WTC11 (cell line): Measurements from ENCODE around the gene LGALS1. TPM values are rescaled to one million over a fixed set of nuclear protein-coding genes. Genes with fewer than 3 reads are reported as not detected.

Source experiments
- ATAC-seq: fragments of 200-7000 bp; cut with Tn5 transposase; 2 replicates; pipeline ENCODE4 v1.10.0; 2021; ENCODE audit warnings: mild to moderate bottlenecking, moderate library complexity
- CTCF ChIA-PET: fragments of 300-600 bp; sonication (Branson Sonifier 250); formaldehyde crosslinking; loops from one replicate; lab custom pipeline; 2021; ENCODE audit warnings: antibody characterized with exemption; lab: Charles Lee
- POLR2A ChIA-PET: fragments of 350-600 bp; sonication (Branson Sonifier 250); formaldehyde crosslinking; loops from one replicate; lab custom pipeline; 2021; ENCODE audit warnings: antibody characterized with exemption; lab: Charles Lee
- DNase-seq: peaks from one replicate; pipeline ENCODE4 v3.0.0; 2021; ENCODE audit warnings: low spot score
- H3K27ac Mint-ChIP-seq: 2 replicates; pipeline ENCODE4 v1.8.0; 2021; ENCODE audit warnings: mixed read lengths
- H3K27me3 Mint-ChIP-seq: 2 replicates; pipeline ENCODE4 v1.8.0; 2021; ENCODE audit warnings: low read depth, mild to moderate bottlenecking, moderate library complexity, mixed read lengths
- H3K36me3 Mint-ChIP-seq: 2 replicates; pipeline ENCODE4 v1.8.0; 2021; ENCODE audit warnings: mixed read lengths
- H3K4me1 Mint-ChIP-seq: 2 replicates; pipeline ENCODE4 v1.8.0; 2022; ENCODE audit warnings: mixed read lengths
- H3K4me3 Mint-ChIP-seq: 2 replicates; pipeline ENCODE4 v1.8.0; 2021; ENCODE audit warnings: mild to moderate bottlenecking, moderate library complexity, mixed read lengths
- H3K9me3 Mint-ChIP-seq: 2 replicates; pipeline ENCODE4 v1.8.0; 2021; ENCODE audit warnings: mixed read lengths
- ATF1 ChIP-seq: sonication (generic); formaldehyde crosslinking; IDR thresholded peaks from 2 replicates; pipeline ENCODE4 v1.8.1; 2023; ENCODE audit warnings: mild to moderate bottlenecking, moderate library complexity, missing genetic modification reagents
- ETV6 ChIP-seq: sonication (generic); formaldehyde crosslinking; IDR thresholded peaks from 2 replicates; pipeline ENCODE4 v1.8.1; 2022; ENCODE audit warnings: mild to moderate bottlenecking, missing genetic modification reagents
- IRF2 ChIP-seq: sonication (generic); formaldehyde crosslinking; IDR thresholded peaks from 2 replicates; pipeline ENCODE4 v1.8.0; 2022; ENCODE audit warnings: low read depth, missing genetic modification reagents, borderline replicate concordance
- MXD4 ChIP-seq: fragments of 250-450 bp; sonication (Bioruptor Pico); IDR thresholded peaks from 2 replicates; pipeline ENCODE4 v1.8.0; 2021; ENCODE audit warnings: mild to moderate bottlenecking, moderate library complexity, borderline replicate concordance
- SMAD4 ChIP-seq: sonication (generic); formaldehyde crosslinking; IDR thresholded peaks from 2 replicates; pipeline ENCODE4 v1.8.0; 2022; ENCODE audit warnings: mild to moderate bottlenecking, missing genetic modification reagents
- TP53 ChIP-seq: sonication (generic); formaldehyde crosslinking; IDR thresholded peaks from 2 replicates; pipeline ENCODE4 v1.8.1; 2023; ENCODE audit warnings: mild to moderate bottlenecking, missing genetic modification reagents
- ZNF138 ChIP-seq: sonication (generic); formaldehyde crosslinking; conservative IDR thresholded peaks from 2 replicates; pipeline ENCODE4 v1.8.1; 2022; ENCODE audit warnings: mild to moderate bottlenecking, moderate library complexity, missing genetic modification reagents
- ZNF423 ChIP-seq: fragments of 250-450 bp; sonication (Bioruptor Pico); IDR thresholded peaks from 2 replicates; pipeline ENCODE4 v2.1.2; 2022; ENCODE audit warnings: mild to moderate bottlenecking, moderate library complexity
- total RNA-seq: library from RNA; stranded (reverse); gene quantifications from 3 replicates; pipeline ENCODE4 v1.2.3, GENCODE V29; 2021
- TF ChIP-seq, protein P1 (sequence below): sonication (generic); formaldehyde crosslinking; IDR thresholded peaks from 2 replicates; pipeline ENCODE4 v1.8.0; 2022; ENCODE audit warnings: missing genetic modification reagents
- TF ChIP-seq, protein P2 (sequence below): sonication (generic); formaldehyde crosslinking; IDR thresholded peaks from 2 replicates; pipeline ENCODE4 v1.8.0; 2023; ENCODE audit warnings: missing genetic modification reagents, mild to moderate bottlenecking, borderline replicate concordance
- TF ChIP-seq, protein P3 (sequence below): sonication (generic); formaldehyde crosslinking; IDR thresholded peaks from 2 replicates; pipeline ENCODE4 v1.8.1; 2022; ENCODE audit warnings: low read depth, mild to moderate bottlenecking, moderate library complexity, missing genetic modification reagents, borderline replicate concordance
- TF ChIP-seq, protein P4 (sequence below): sonication (generic); formaldehyde crosslinking; IDR thresholded peaks from 2 replicates; pipeline ENCODE4 v1.8.1; 2022; ENCODE audit warnings: low read depth, missing genetic modification reagents, borderline replicate concordance
- TF ChIP-seq, protein P5 (sequence below): sonication (generic); formaldehyde crosslinking; IDR thresholded peaks from 2 replicates; pipeline ENCODE4 v1.8.1; 2022; ENCODE audit warnings: mild to moderate bottlenecking, missing genetic modification reagents, moderate library complexity, borderline replicate concordance
- TF ChIP-seq, protein P6 (sequence below): sonication (generic); formaldehyde crosslinking; IDR thresholded peaks from 2 replicates; pipeline ENCODE4 v1.8.1; 2023; ENCODE audit warnings: mild to moderate bottlenecking, missing genetic modification reagents

LGALS1 gene
- total RNA-seq, 1 experiment from 2014 or later, result 17.3 TPM

DNA sequence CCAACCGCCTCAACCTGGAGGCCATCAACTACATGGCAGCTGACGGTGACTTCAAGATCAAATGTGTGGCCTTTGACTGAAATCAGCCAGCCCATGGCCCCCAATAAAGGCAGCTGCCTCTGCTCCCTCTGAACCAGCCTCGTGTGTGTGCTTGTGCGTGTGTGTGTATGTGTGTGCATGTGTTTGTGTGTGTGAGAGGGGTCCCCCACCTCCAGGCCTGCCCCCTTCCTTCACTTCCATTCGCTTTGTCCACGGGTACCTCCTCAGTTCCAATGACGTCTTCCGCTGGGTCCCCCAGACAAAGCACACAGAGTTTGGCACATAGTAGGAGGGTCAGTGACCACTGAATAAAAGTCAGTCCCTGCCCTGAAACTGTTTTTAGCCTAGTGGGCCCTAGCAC is 4.2 kb downstream of the LGALS1 start:
- Mint-ChIP-seq H3K4me1 (peaks cover 13% of the 10 kb centered on the region), H3K27ac (no peak overlapping the region), H3K9me3 (no peaks in the 10 kb centered on the region), H3K27me3 (peaks cover 18% of the 10 kb centered on the region), H3K36me3 (no peaks in the 10 kb centered on the region), H3K4me3 (no peak overlapping the region)
- DNase-seq, result no peak
- no peak for ATAC-seq
- ChIA-PET CTCF (interaction anchor here (1.0 to 6.8 kb wide), 4 partner anchors 8 to 48 kb away, joined by 3 to 51 read pairs (median 10); no protein-coding TSS in a partner anchor), POLR2A (no interaction called here)
- TF ChIP-seq, protein P1, sequence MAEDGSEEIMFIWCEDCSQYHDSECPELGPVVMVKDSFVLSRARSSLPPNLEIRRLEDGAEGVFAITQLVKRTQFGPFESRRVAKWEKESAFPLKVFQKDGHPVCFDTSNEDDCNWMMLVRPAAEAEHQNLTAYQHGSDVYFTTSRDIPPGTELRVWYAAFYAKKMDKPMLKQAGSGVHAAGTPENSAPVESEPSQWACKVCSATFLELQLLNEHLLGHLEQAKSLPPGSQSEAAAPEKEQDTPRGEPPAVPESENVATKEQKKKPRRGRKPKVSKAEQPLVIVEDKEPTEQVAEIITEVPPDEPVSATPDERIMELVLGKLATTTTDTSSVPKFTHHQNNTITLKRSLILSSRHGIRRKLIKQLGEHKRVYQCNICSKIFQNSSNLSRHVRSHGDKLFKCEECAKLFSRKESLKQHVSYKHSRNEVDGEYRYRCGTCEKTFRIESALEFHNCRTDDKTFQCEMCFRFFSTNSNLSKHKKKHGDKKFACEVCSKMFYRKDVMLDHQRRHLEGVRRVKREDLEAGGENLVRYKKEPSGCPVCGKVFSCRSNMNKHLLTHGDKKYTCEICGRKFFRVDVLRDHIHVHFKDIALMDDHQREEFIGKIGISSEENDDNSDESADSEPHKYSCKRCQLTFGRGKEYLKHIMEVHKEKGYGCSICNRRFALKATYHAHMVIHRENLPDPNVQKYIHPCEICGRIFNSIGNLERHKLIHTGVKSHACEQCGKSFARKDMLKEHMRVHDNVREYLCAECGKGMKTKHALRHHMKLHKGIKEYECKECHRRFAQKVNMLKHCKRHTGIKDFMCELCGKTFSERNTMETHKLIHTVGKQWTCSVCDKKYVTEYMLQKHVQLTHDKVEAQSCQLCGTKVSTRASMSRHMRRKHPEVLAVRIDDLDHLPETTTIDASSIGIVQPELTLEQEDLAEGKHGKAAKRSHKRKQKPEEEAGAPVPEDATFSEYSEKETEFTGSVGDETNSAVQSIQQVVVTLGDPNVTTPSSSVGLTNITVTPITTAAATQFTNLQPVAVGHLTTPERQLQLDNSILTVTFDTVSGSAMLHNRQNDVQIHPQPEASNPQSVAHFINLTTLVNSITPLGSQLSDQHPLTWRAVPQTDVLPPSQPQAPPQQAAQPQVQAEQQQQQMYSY, result no peak
- TF ChIP-seq, protein P2, sequence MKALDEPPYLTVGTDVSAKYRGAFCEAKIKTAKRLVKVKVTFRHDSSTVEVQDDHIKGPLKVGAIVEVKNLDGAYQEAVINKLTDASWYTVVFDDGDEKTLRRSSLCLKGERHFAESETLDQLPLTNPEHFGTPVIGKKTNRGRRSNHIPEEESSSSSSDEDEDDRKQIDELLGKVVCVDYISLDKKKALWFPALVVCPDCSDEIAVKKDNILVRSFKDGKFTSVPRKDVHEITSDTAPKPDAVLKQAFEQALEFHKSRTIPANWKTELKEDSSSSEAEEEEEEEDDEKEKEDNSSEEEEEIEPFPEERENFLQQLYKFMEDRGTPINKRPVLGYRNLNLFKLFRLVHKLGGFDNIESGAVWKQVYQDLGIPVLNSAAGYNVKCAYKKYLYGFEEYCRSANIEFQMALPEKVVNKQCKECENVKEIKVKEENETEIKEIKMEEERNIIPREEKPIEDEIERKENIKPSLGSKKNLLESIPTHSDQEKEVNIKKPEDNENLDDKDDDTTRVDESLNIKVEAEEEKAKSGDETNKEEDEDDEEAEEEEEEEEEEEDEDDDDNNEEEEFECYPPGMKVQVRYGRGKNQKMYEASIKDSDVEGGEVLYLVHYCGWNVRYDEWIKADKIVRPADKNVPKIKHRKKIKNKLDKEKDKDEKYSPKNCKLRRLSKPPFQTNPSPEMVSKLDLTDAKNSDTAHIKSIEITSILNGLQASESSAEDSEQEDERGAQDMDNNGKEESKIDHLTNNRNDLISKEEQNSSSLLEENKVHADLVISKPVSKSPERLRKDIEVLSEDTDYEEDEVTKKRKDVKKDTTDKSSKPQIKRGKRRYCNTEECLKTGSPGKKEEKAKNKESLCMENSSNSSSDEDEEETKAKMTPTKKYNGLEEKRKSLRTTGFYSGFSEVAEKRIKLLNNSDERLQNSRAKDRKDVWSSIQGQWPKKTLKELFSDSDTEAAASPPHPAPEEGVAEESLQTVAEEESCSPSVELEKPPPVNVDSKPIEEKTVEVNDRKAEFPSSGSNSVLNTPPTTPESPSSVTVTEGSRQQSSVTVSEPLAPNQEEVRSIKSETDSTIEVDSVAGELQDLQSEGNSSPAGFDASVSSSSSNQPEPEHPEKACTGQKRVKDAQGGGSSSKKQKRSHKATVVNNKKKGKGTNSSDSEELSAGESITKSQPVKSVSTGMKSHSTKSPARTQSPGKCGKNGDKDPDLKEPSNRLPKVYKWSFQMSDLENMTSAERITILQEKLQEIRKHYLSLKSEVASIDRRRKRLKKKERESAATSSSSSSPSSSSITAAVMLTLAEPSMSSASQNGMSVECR (CRISPR knock-in tag), result no peak
- TF ChIP-seq, protein P3, sequence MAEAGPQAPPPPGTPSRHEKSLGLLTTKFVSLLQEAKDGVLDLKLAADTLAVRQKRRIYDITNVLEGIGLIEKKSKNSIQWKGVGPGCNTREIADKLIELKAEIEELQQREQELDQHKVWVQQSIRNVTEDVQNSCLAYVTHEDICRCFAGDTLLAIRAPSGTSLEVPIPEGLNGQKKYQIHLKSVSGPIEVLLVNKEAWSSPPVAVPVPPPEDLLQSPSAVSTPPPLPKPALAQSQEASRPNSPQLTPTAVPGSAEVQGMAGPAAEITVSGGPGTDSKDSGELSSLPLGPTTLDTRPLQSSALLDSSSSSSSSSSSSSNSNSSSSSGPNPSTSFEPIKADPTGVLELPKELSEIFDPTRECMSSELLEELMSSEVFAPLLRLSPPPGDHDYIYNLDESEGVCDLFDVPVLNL (CRISPR knock-in tag), result no peak

DNA sequence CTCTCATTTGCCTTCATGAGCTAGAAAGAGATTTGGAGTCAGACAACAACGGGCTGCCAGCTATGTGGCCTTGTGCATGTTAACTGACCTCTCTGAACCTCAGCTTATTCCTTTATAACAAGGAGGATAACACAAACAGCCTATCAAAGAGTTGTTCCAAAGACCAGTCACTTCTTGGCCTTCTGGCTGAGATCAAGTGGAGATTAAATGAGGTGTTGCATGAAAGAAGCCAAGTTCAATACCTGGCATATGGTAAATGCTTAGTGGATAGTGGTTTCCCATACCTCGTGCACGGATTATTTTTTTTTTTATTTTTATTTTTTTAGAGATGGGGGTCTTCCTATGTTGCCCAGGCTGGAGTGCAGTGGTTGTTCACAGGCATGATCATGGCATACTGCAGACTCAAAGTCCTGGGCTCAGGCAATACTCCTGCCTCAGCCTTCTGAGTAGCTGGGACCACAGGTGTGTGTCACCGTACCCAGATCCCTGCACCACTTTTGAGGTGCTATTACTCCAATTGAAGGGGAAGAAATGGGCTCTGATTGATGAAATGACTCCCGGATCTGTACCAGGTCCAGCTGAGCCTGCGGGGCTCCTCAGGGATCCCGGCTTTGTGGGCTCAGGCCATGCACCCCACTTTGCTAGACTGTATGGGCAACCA is 4.9 kb downstream of the LGALS1 start:
- H3K9me3 Mint-ChIP-seq, result no peaks in the 10 kb centered on the region
- DNase-seq (no peak), ATAC-seq (no peak)
- CTCF ChIA-PET, result interaction anchor here (0.6 to 4.0 kb wide), 6 partner anchors 9 to 137 kb away, joined by 3 to 85 read pairs (median 22); partner anchors contain the start of genes GGA1 and PDXP
- POLR2A ChIA-PET, result interaction anchor here (0.6 kb wide), 1 partner anchor 225 kb away, joined by 3 read pairs; no protein-coding TSS in a partner anchor
- H3K4me3 Mint-ChIP-seq, result no peak overlapping the region
- H3K27ac Mint-ChIP-seq, result no peak overlapping the region
- TF ChIP-seq MXD4 (CRISPR knock-in tag) (no peak), ATF1 (CRISPR knock-in tag) (no peak), IRF2 (CRISPR knock-in tag) (no peak), ZNF423 (no peak), SMAD4 (CRISPR knock-in tag) (no peak), ZNF138 (CRISPR knock-in tag) (no peak), ETV6 (CRISPR knock-in tag) (no peak), TP53 (no peak)
- TF ChIP-seq, protein P4, sequence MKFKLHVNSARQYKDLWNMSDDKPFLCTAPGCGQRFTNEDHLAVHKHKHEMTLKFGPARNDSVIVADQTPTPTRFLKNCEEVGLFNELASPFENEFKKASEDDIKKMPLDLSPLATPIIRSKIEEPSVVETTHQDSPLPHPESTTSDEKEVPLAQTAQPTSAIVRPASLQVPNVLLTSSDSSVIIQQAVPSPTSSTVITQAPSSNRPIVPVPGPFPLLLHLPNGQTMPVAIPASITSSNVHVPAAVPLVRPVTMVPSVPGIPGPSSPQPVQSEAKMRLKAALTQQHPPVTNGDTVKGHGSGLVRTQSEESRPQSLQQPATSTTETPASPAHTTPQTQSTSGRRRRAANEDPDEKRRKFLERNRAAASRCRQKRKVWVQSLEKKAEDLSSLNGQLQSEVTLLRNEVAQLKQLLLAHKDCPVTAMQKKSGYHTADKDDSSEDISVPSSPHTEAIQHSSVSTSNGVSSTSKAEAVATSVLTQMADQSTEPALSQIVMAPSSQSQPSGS, result no peak
- TF ChIP-seq, protein P5, sequence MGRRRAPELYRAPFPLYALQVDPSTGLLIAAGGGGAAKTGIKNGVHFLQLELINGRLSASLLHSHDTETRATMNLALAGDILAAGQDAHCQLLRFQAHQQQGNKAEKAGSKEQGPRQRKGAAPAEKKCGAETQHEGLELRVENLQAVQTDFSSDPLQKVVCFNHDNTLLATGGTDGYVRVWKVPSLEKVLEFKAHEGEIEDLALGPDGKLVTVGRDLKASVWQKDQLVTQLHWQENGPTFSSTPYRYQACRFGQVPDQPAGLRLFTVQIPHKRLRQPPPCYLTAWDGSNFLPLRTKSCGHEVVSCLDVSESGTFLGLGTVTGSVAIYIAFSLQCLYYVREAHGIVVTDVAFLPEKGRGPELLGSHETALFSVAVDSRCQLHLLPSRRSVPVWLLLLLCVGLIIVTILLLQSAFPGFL (CRISPR knock-in tag), result no peak
- TF ChIP-seq, protein P6, sequence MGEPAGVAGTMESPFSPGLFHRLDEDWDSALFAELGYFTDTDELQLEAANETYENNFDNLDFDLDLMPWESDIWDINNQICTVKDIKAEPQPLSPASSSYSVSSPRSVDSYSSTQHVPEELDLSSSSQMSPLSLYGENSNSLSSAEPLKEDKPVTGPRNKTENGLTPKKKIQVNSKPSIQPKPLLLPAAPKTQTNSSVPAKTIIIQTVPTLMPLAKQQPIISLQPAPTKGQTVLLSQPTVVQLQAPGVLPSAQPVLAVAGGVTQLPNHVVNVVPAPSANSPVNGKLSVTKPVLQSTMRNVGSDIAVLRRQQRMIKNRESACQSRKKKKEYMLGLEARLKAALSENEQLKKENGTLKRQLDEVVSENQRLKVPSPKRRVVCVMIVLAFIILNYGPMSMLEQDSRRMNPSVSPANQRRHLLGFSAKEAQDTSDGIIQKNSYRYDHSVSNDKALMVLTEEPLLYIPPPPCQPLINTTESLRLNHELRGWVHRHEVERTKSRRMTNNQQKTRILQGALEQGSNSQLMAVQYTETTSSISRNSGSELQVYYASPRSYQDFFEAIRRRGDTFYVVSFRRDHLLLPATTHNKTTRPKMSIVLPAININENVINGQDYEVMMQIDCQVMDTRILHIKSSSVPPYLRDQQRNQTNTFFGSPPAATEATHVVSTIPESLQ (CRISPR knock-in tag), result no peak
- no peaks in the 10 kb centered on the region for H3K36me3 Mint-ChIP-seq
- H3K27me3 Mint-ChIP-seq, result peaks cover 18% of the 10 kb centered on the region
- peaks cover 13% of the 10 kb centered on the region for H3K4me1 Mint-ChIP-seq
